MM.1S (cell line): ENCODE data around the gene GNL1.

Experiments
- CTCF ChIP-seq: fragments of 300-600 bp; sonication (generic); IDR thresholded peaks from 2 replicates; pipeline ENCODE4 v1.5.1; 2016; ENCODE audit warnings: antibody characterized with exemption, low read length, mixed read lengths
- EZH2 ChIP-seq: fragments of 300-600 bp; sonication (generic); optimal IDR thresholded peaks from 2 replicates; pipeline ENCODE3; 2017; ENCODE audit warnings: low read depth, mild to moderate bottlenecking, antibody characterized with exemption, low read length, mixed read lengths
- EZH2phosphoT487 ChIP-seq: fragments of 300-600 bp; sonication (generic); IDR thresholded peaks from 2 replicates; pipeline ENCODE4 v1.6.1; 2018; ENCODE audit warnings: antibody characterized with exemption, low read length

GRCh38 chr6:30554404-30554803 is 1.9 kb downstream of the GNL1 start:
- no peak for TF ChIP-seq CTCF
- TF ChIP-seq EZH2phosphoT487: no peak
- TF ChIP-seq EZH2: no peak
